Rectal smooth muscle tissue (tissue), 1 donor: ENCODE measurements around the gene RHBDD1.

Source experiments
- H3K27ac ChIP-seq: one replicate; pipeline ENCODE4 v1.7.0; 2013; ENCODE audit warnings: low read depth, low read length, inconsistent platforms
- H3K27me3 ChIP-seq: one replicate; pipeline ENCODE4 v1.7.0; 2013; ENCODE audit warnings: low read length; ENCODE audit not compliant: control insufficient read depth, insufficient read depth
- H3K36me3 ChIP-seq: one replicate; pipeline ENCODE4 v1.7.0; 2013; ENCODE audit warnings: low read length; ENCODE audit not compliant: control insufficient read depth, insufficient read depth
- H3K4me1 ChIP-seq: one replicate; pipeline ENCODE4 v1.7.0; 2013; ENCODE audit warnings: low read length; ENCODE audit not compliant: control insufficient read depth, insufficient read depth
- H3K4me3 ChIP-seq: one replicate; pipeline ENCODE4 v1.7.0; 2013; ENCODE audit warnings: low read length
- H3K9ac ChIP-seq: one replicate; pipeline ENCODE4 v1.7.0; 2013; ENCODE audit warnings: low read length

The RHBDD1 gene

GRCh38 chr2:226991663-226992062 lies 155.8 kb downstream of the RHBDD1 start:
- Histone ChIP-seq H3K36me3 (peaks cover 5% of the 10 kb centered on the region), H3K4me3 (no peak overlapping the region), H3K4me1 (no peaks in the 10 kb centered on the region), H3K27me3 (no peaks in the 10 kb centered on the region), H3K27ac (no peak overlapping the region), H3K9ac (no peak overlapping the region)

GRCh38 chr2:226993171-226993570 lies 157.3 kb downstream of the RHBDD1 start:
- H3K27me3 ChIP-seq = no peaks in the 10 kb centered on the region
- H3K4me3 ChIP-seq = no peak overlapping the region
- no peak overlapping the region for H3K9ac ChIP-seq
- H3K4me1 ChIP-seq = no peaks in the 10 kb centered on the region
- H3K27ac ChIP-seq = no peak overlapping the region
- H3K36me3 ChIP-seq = peaks cover 5% of the 10 kb centered on the region

- Histone ChIP-seq H3K9ac (no peak overlapping the region), H3K4me3 (no peak overlapping the region), H3K4me1 (no peaks in the 10 kb centered on the region), H3K27ac (no peak overlapping the region), H3K27me3 (no peaks in the 10 kb centered on the region), H3K36me3 (peaks cover 7% of the 10 kb centered on the region)
Measured at GRCh38 chr2:226994775-226995174, 158.9 kb downstream of the RHBDD1 start.

GRCh38 chr2:226995625-226996041 lies 159.8 kb downstream of the RHBDD1 start:
- no peaks in the 10 kb centered on the region for H3K4me1 ChIP-seq
- peaks cover 7% of the 10 kb centered on the region for H3K36me3 ChIP-seq
- H3K27ac ChIP-seq = no peak overlapping the region
- H3K4me3 ChIP-seq = no peak overlapping the region
- H3K27me3 ChIP-seq = no peaks in the 10 kb centered on the region
- H3K9ac ChIP-seq = no peak overlapping the region

GRCh38 chr2:226999661-227000060 lies 163.8 kb downstream of the RHBDD1 start:
- no peaks in the 10 kb centered on the region for H3K4me1 ChIP-seq
- H3K4me3 ChIP-seq = no peak overlapping the region
- H3K27ac ChIP-seq = no peak overlapping the region
- no peaks in the 10 kb centered on the region for H3K27me3 ChIP-seq
- peaks cover 7% of the 10 kb centered on the region for H3K36me3 ChIP-seq
- no peak overlapping the region for H3K9ac ChIP-seq

GRCh38 chr2:227000123-227000522 lies 164.3 kb downstream of the RHBDD1 start:
- peaks cover 7% of the 10 kb centered on the region for H3K36me3 ChIP-seq
- H3K4me3 ChIP-seq = no peak overlapping the region
- H3K4me1 ChIP-seq = no peaks in the 10 kb centered on the region
- H3K27me3 ChIP-seq = no peaks in the 10 kb centered on the region
- H3K27ac ChIP-seq = no peak overlapping the region
- H3K9ac ChIP-seq = no peak overlapping the region

GRCh38 chr2:227004482-227004881 lies 168.6 kb downstream of the RHBDD1 start:
- Histone ChIP-seq H3K27ac (no peak overlapping the region), H3K4me3 (no peak overlapping the region), H3K36me3 (no peaks in the 10 kb centered on the region), H3K27me3 (no peaks in the 10 kb centered on the region), H3K4me1 (no peaks in the 10 kb centered on the region), H3K9ac (no peak overlapping the region)

- Histone ChIP-seq H3K27ac (no peak overlapping the region), H3K4me1 (no peaks in the 10 kb centered on the region), H3K4me3 (no peak overlapping the region), H3K27me3 (no peaks in the 10 kb centered on the region), H3K9ac (no peak overlapping the region), H3K36me3 (no peaks in the 10 kb centered on the region)
Measured at GRCh38 chr2:227006189-227006897, 170.5 kb downstream of the RHBDD1 start.

GRCh38 chr2:227007148-227007547 lies 171.3 kb downstream of the RHBDD1 start:
- H3K9ac ChIP-seq = no peak overlapping the region
- no peaks in the 10 kb centered on the region for H3K36me3 ChIP-seq
- no peaks in the 10 kb centered on the region for H3K4me1 ChIP-seq
- H3K27ac ChIP-seq = no peak overlapping the region
- H3K4me3 ChIP-seq = no peak overlapping the region
- H3K27me3 ChIP-seq = no peaks in the 10 kb centered on the region

- H3K36me3 ChIP-seq = no peaks in the 10 kb centered on the region
- H3K27me3 ChIP-seq = no peaks in the 10 kb centered on the region
- H3K27ac ChIP-seq = no peak overlapping the region
- H3K4me3 ChIP-seq = no peak overlapping the region
- H3K9ac ChIP-seq = no peak overlapping the region
- H3K4me1 ChIP-seq = no peaks in the 10 kb centered on the region
Measured at GRCh38 chr2:227007940-227008339, 172.1 kb downstream of the RHBDD1 start.

GRCh38 chr2:227010433-227010832 lies 174.6 kb downstream of the RHBDD1 start:
- no peak overlapping the region for H3K9ac ChIP-seq
- no peaks in the 10 kb centered on the region for H3K4me1 ChIP-seq
- H3K27ac ChIP-seq = no peak overlapping the region
- H3K36me3 ChIP-seq = no peaks in the 10 kb centered on the region
- H3K27me3 ChIP-seq = no peaks in the 10 kb centered on the region
- H3K4me3 ChIP-seq = no peak overlapping the region

- no peak overlapping the region for H3K4me3 ChIP-seq
- no peaks in the 10 kb centered on the region for H3K36me3 ChIP-seq
- H3K9ac ChIP-seq = no peak overlapping the region
- H3K4me1 ChIP-seq = no peaks in the 10 kb centered on the region
- H3K27me3 ChIP-seq = no peaks in the 10 kb centered on the region
- H3K27ac ChIP-seq = no peak overlapping the region
Measured at GRCh38 chr2:227013330-227013729, 177.5 kb downstream of the RHBDD1 start.

- H3K4me1 ChIP-seq = no peaks in the 10 kb centered on the region
- no peak overlapping the region for H3K4me3 ChIP-seq
- no peak overlapping the region for H3K9ac ChIP-seq
- H3K27ac ChIP-seq = no peak overlapping the region
- no peaks in the 10 kb centered on the region for H3K27me3 ChIP-seq
- no peaks in the 10 kb centered on the region for H3K36me3 ChIP-seq
Measured at GRCh38 chr2:227013881-227014280, 178.0 kb downstream of the RHBDD1 start.
